ENCODE measurements around the gene CALM1.

Gene CALM1

GRCh38 chr14:90375934-90376333, 20.9 kb upstream of the CALM1 start:
- DNase-seq (ENCODE audit: extremely low read depth, low read depth) = no peak
- no peak for TF ChIP-seq CTCF (IDR thresholded peaks at IDR 0.05; ENCODE audit: low read depth, low read length, missing control alignments)

DNA sequence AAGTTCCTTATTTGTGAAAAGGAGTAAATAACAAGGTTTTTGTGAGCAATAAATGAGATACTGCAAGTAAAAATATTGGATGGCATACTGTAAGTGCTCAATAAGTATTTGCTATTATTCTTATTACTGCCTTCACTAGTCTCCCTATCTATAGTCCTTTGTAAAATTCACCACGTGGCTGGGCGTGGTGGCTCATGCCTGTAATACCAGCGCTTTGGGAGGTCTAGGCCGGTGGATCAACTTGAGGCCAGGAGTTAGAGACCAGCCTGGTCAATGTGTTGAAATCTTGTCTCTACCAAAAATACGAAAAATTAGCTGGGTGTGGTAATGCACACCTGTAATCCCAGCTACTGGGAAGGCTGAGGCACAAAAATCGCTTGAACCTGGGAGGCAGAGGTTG, 18.6 kb upstream of the CALM1 start:
- TF ChIP-seq CTCF (IDR thresholded peaks at IDR 0.05; ENCODE audit: low read depth, low read length, missing control alignments) = no peak
- DNase-seq (ENCODE audit: extremely low read depth, low read depth) = no peak
- H3K4me3 ChIP-seq (replicated peaks; ENCODE audit: low read depth, low read length) = no peak overlapping the region

More at GRCh38 chr14:90375934-90376333, 20.9 kb upstream of the CALM1 start:
- no peak overlapping the region for H3K4me3 ChIP-seq (replicated peaks; ENCODE audit: low read depth, low read length)

GRCh38 chr14:90379106-90379505, 17.7 kb upstream of the CALM1 start:
- no peak for DNase-seq (ENCODE audit: extremely low read depth, low read depth)
- no peak for TF ChIP-seq CTCF (IDR thresholded peaks at IDR 0.05; ENCODE audit: low read depth, low read length, missing control alignments)
- H3K4me3 ChIP-seq (replicated peaks; ENCODE audit: low read depth, low read length) = no peak overlapping the region

- H3K4me3 ChIP-seq (replicated peaks; ENCODE audit: low read depth, low read length) = no peak overlapping the region
- no peak for DNase-seq (ENCODE audit: extremely low read depth, low read depth)
- no peak for TF ChIP-seq CTCF (IDR thresholded peaks at IDR 0.05; ENCODE audit: low read depth, low read length, missing control alignments)
These were observed 15.6 kb upstream of the CALM1 start for GRCh38 chr14:90381011-90381786.

DNA sequence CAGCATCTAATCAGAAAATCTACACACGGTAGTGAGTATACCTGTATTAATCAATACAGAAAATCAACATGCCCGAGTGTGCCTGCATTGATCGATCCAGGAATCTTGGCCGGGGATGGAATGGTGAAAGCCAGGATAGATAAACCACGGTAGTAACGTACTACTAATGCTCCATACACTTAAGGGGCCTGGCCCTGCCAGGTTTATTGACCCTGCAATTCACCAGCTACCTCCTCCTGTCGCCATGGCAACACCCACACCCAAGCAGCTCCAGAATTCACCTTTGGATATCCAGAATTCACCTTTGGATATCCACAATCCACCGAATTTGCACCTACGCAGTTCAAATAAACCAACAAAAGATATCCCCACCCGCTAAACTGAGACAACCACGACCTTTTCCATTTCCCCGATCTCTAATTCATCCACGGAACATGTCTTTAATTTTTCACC, 14.8 kb upstream of the CALM1 start:
- DNase-seq (ENCODE audit: extremely low read depth, low read depth) = no peak
- H3K4me3 ChIP-seq (replicated peaks; ENCODE audit: low read depth, low read length) = peak overlapping the region; percentile 63
- TF ChIP-seq CTCF (IDR thresholded peaks at IDR 0.05; ENCODE audit: low read depth, low read length, missing control alignments) = no peak

DNA sequence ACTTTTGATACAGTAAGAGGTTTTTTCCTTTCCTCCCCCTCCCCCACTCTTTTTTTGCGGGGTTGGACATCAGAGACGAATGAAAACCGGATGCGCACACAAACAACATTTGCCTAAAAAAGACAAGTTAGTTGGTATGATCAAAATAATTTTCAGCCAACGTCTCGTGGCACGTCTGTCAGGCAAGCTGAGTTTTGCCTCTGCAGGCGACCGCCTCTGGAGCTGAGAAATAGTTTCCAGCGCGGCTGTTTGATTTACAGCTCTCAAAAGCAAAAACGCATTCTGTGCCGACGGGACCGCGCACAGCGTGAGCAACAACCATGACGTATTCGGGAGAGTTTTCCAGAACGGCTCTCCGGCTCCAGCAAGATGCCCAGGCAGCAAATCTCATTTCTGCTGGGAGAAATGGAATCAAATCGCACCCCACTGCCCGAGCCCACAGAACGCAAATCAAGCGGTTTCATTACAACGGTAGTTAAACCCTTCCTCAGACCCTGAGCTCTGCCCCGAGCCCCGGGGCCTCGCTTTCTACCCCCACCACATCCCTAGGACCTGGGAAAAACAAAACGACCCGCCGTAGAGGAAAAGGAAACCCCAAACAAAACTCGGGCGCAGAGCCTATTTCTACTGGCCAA, 14.2 kb upstream of the CALM1 start:
- no peak for TF ChIP-seq CTCF (IDR thresholded peaks at IDR 0.05; ENCODE audit: low read depth, low read length, missing control alignments)
- H3K4me3 ChIP-seq (replicated peaks; ENCODE audit: low read depth, low read length) = peak overlapping the region; percentile 63
- DNase-seq (ENCODE audit: extremely low read depth, low read depth) = no peak

Data from HFF-Myc (cell line).